HG02840 (cell line): ENCODE measurements around the gene ZNF311.
"Not testable (repeated sequence)": the region's sequence is repeated elsewhere in the genome, so short reads cannot be mapped to it uniquely, and the experiment has no call there.

Experiments used
- ATAC-seq: cut with Tn5 transposase; IDR thresholded peaks from one replicate; pipeline ENCODE4 v1.9.1; 2021; ENCODE audit warnings: mild to moderate bottlenecking, moderate library complexity, moderate number of reproducible peaks; ENCODE audit not compliant: unreplicated experiment, low FRiP score

The ZNF311 gene

GRCh38 chr6:28983838-28984237 is 21.3 kb downstream of the ZNF311 start:
- no peak for ATAC-seq

GRCh38 chr6:28982476-28983266 is 22.4 kb downstream of the ZNF311 start:
- no peak for ATAC-seq

GRCh38 chr6:28981833-28982475 is 23.2 kb downstream of the ZNF311 start:
- ATAC-seq, result peak; percentile 45

GRCh38 chr6:28981431-28981832 is 23.7 kb downstream of the ZNF311 start:
- ATAC-seq, result peak; percentile 37

GRCh38 chr6:28980852-28981430 is 24.2 kb downstream of the ZNF311 start:
- ATAC-seq, result no peak

- ATAC-seq, result no peak
Observed at GRCh38 chr6:28980137-28980851, 24.8 kb downstream of the ZNF311 start.

GRCh38 chr6:28979679-28980078 is 25.4 kb downstream of the ZNF311 start:
- no peak for ATAC-seq

GRCh38 chr6:28978959-28979561 is 26.1 kb downstream of the ZNF311 start:
- ATAC-seq, result no peak

- ATAC-seq, result no peak
Observed at GRCh38 chr6:28978133-28978491, 27.0 kb downstream of the ZNF311 start.

- no peak for ATAC-seq
Observed at GRCh38 chr6:28977341-28978132, 27.6 kb downstream of the ZNF311 start.

- ATAC-seq, result no peak
Observed at GRCh38 chr6:28976677-28977076, 28.4 kb downstream of the ZNF311 start.

GRCh38 chr6:28974505-28974904 is 30.6 kb downstream of the ZNF311 start:
- ATAC-seq, result no peak

GRCh38 chr6:28970056-28970455 is 35.1 kb downstream of the ZNF311 start:
- ATAC-seq, result not testable (repeated sequence)

GRCh38 chr6:28969129-28969528 is 36.0 kb downstream of the ZNF311 start:
- ATAC-seq, result no peak

- ATAC-seq, result no peak
Observed at GRCh38 chr6:28968476-28968875, 36.6 kb downstream of the ZNF311 start.

- no peak for ATAC-seq
Observed at GRCh38 chr6:28965706-28966105, 39.4 kb downstream of the ZNF311 start.

- ATAC-seq, result no peak
Observed at GRCh38 chr6:28960846-28961500, 44.1 kb downstream of the ZNF311 start.

- not testable (repeated sequence) for ATAC-seq
Observed at GRCh38 chr6:28958561-28959243, 46.4 kb downstream of the ZNF311 start.

- ATAC-seq, result not testable (repeated sequence)
Observed at GRCh38 chr6:28957795-28958314, 47.3 kb downstream of the ZNF311 start.
